H1 (cell line): ENCODE results near the gene HOXB4. TPM values are rescaled to one million over a fixed set of nuclear protein-coding genes. Genes with fewer than 3 reads are reported as not detected.

ENCODE experiments used
- CTCF ChIA-PET: fragments of 300-600 bp; sonication (Branson Sonifier 250); formaldehyde crosslinking; loops from one replicate; lab custom pipeline; 2021; ENCODE audit not compliant: partially characterized antibody; lab: Charles Lee
- POLR2A ChIA-PET: fragments of 300-600 bp; sonication (Branson Sonifier 250); formaldehyde crosslinking; loops from one replicate; lab custom pipeline; 2021; ENCODE audit warnings: inconsistent platforms; ENCODE audit not compliant: partially characterized antibody; lab: Charles Lee
- DNase-seq, 2 experiments: peaks; one replicate each; pipeline versions ENCODE4 v3.0.0 to v3.0.0-alpha.2; 2010 to 2022; ENCODE audit warnings: low spot score in 2 of 2, low read depth in 1 of 2, mixed read lengths in 1 of 2
- FAIRE-seq: peaks from 2 replicates; lab custom pipeline; 2011; peaks lifted over from hg19 to GRCh38; lab: Jason Lieb, UNC
- H2AFZ ChIP-seq: 2 replicates; pipeline ENCODE4 v1.8.1; 2012; ENCODE audit warnings: low read length, inconsistent platforms
- H2AK5ac ChIP-seq: 2 replicates; pipeline ENCODE4 v1.6.1; 2013; ENCODE audit warnings: low read depth, low read length
- H2BK120ac ChIP-seq: replicated peaks from 2 replicates; pipeline ENCODE3; 2013; ENCODE audit warnings: low read depth, low read length, inconsistent platforms
- H2BK12ac ChIP-seq: 2 replicates; pipeline ENCODE4 v1.6.1; 2013; ENCODE audit warnings: low read depth, low read length
- H2BK15ac ChIP-seq: 2 replicates; pipeline ENCODE4 v1.6.1; 2013; ENCODE audit warnings: low read length
- H2BK20ac ChIP-seq: 2 replicates; pipeline ENCODE4 v1.6.1; 2013; ENCODE audit warnings: low read length
- H2BK5ac ChIP-seq: 2 replicates; pipeline ENCODE4 v1.6.1; 2013; ENCODE audit warnings: low read depth, low read length
- H3K14ac ChIP-seq: 2 replicates; pipeline ENCODE4 v1.6.1; 2013; ENCODE audit warnings: inconsistent platforms; ENCODE audit not compliant: insufficient read length
- H3K18ac ChIP-seq: 2 replicates; pipeline ENCODE4 v1.6.1; 2013; ENCODE audit warnings: low read length; ENCODE audit errors: extremely low read depth
- H3K23ac ChIP-seq: 2 replicates; pipeline ENCODE4 v1.6.1; 2013; ENCODE audit warnings: inconsistent platforms; ENCODE audit not compliant: insufficient read length
- H3K23me2 ChIP-seq: 2 replicates; pipeline ENCODE4 v1.6.1; 2013; ENCODE audit warnings: low read depth, low read length
- H3K27ac ChIP-seq: 2 replicates; pipeline ENCODE4 v1.6.1; 2011; ENCODE audit warnings: low read depth, low read length, inconsistent platforms
- H3K27me3 ChIP-seq, 4 experiments: replicated peaks in 1 of 4; 1 replicate in 1 of 4; 2 replicates in 3 of 4; pipeline versions ENCODE4 v1.6.1 to v1.8.1; 2011 to 2013; ENCODE audit warnings: low read length in 3 of 4, mild to moderate bottlenecking in 3 of 4, inconsistent platforms in 2 of 4, mixed read lengths in 2 of 4, moderate library complexity in 1 of 4; ENCODE audit not compliant: control insufficient read depth in 3 of 4, insufficient read depth in 3 of 4; ENCODE audit errors: extremely low read depth in 1 of 4
- H3K36me3 ChIP-seq, 4 experiments: 2 replicates each; pipeline versions ENCODE4 v1.6.1 to v1.8.1; 2011 to 2013; ENCODE audit warnings: mild to moderate bottlenecking in 4 of 4, low read length in 3 of 4, moderate library complexity in 2 of 4, control low read depth in 1 of 4, inconsistent platforms in 1 of 4; ENCODE audit not compliant: insufficient read depth in 4 of 4, control insufficient read depth in 2 of 4
- H3K4ac ChIP-seq: replicated peaks from 2 replicates; pipeline ENCODE3; 2013; ENCODE audit warnings: low read length, low read depth, mixed read lengths, inconsistent platforms; ENCODE audit not compliant: insufficient read length
- H3K4me1 ChIP-seq, 4 experiments: replicated peaks in 1 of 4; 1 replicate in 1 of 4; 2 replicates in 3 of 4; pipeline versions ENCODE4 v1.6.1 to v1.8.1; 2011 to 2013; ENCODE audit warnings: low read length in 3 of 4, inconsistent platforms in 2 of 4, mixed read lengths in 1 of 4; ENCODE audit not compliant: insufficient read depth in 4 of 4, control insufficient read depth in 3 of 4
- H3K4me2 ChIP-seq, 2 experiments: 2 replicates each; pipeline versions ENCODE4 v1.6.1 to v1.8.1; 2011 to 2013; ENCODE audit warnings: low read depth in 2 of 2, low read length in 2 of 2, control low read depth in 1 of 2, inconsistent platforms in 1 of 2, mild to moderate bottlenecking in 1 of 2; ENCODE audit not compliant: insufficient read depth in 1 of 2
- H3K4me3 ChIP-seq, 4 experiments: fragments of 200-600, 300-600 bp in 1 of 4; sonication (generic), shearing (Covaris generic), sonication (Bioruptor Twin) in 1 of 4; 2 replicates each; pipeline versions ENCODE4 v1.5.1 to v1.8.1; 2011 to 2016; ENCODE audit warnings: low read length in 4 of 4, low read depth in 3 of 4, control low read depth in 2 of 4, inconsistent platforms in 2 of 4, mild to moderate bottlenecking in 2 of 4, mixed read lengths in 1 of 4, moderate library complexity in 1 of 4; ENCODE audit not compliant: insufficient read depth in 2 of 4; ENCODE audit errors: extremely low read depth in 1 of 4
- H3K56ac ChIP-seq: replicated peaks from 2 replicates; pipeline ENCODE3; 2013; ENCODE audit warnings: low read depth, mild to moderate bottlenecking, mixed read lengths, low read length, inconsistent platforms; ENCODE audit not compliant: insufficient read length
- H3K79me1 ChIP-seq: 2 replicates; pipeline ENCODE4 v1.6.1; 2013; ENCODE audit warnings: low read depth, low read length, control low read depth
- H3K79me2 ChIP-seq, 2 experiments: 2 replicates each; pipeline versions ENCODE4 v1.6.1 to v1.8.1; 2012 to 2013; ENCODE audit warnings: low read length in 2 of 2, mild to moderate bottlenecking in 2 of 2, inconsistent platforms in 1 of 2; ENCODE audit not compliant: insufficient read depth in 2 of 2, control insufficient read depth in 1 of 2
- H3K9ac ChIP-seq, 4 experiments: replicated peaks in 1 of 4; 1 replicate in 1 of 4; 2 replicates in 3 of 4; pipeline versions ENCODE4 v1.6.1 to v1.8.1; 2011 to 2013; ENCODE audit warnings: low read depth in 3 of 4, low read length in 3 of 4, control low read depth in 2 of 4, mild to moderate bottlenecking in 2 of 4, moderate library complexity in 2 of 4, inconsistent platforms in 1 of 4; ENCODE audit errors: extremely low read depth in 1 of 4
- H3K9me3 ChIP-seq, 2 experiments: 2 replicates each; pipeline versions ENCODE4 v1.6.1 to v1.8.1; 2012 to 2013; ENCODE audit warnings: mild to moderate bottlenecking in 2 of 2, moderate library complexity in 2 of 2, control low read depth in 1 of 2, inconsistent platforms in 1 of 2, low read depth in 1 of 2, low read length in 1 of 2, mixed read lengths in 1 of 2; ENCODE audit not compliant: insufficient read depth in 2 of 2
- H4K20me1 ChIP-seq, 2 experiments: replicated peaks in 1 of 2; 2 replicates each; pipeline versions ENCODE3 to v1.8.1; 2011 to 2013; ENCODE audit warnings: inconsistent platforms in 2 of 2, low read length in 2 of 2, mild to moderate bottlenecking in 1 of 2; ENCODE audit not compliant: insufficient read depth in 2 of 2, control insufficient read depth in 1 of 2
- H4K5ac ChIP-seq: 2 replicates; pipeline ENCODE4 v1.6.1; 2013; ENCODE audit warnings: low read length, low read depth, mixed read lengths, inconsistent platforms; ENCODE audit not compliant: insufficient read length
- H4K8ac ChIP-seq: 2 replicates; pipeline ENCODE4 v1.8.0; 2013; ENCODE audit warnings: mild to moderate bottlenecking, moderate library complexity, low read length, inconsistent platforms; ENCODE audit not compliant: insufficient read depth; ENCODE audit errors: extremely low read depth
- H4K91ac ChIP-seq: replicated peaks from 2 replicates; pipeline ENCODE3; 2013; ENCODE audit warnings: low read length, mixed read lengths, inconsistent platforms; ENCODE audit not compliant: insufficient read length
- CTCF ChIP-seq, 3 experiments: IDR thresholded peaks; 1 replicate in 2 of 3; 2 replicates in 1 of 3; pipeline versions ENCODE4 v1.5.1 to v1.6.1; 2011; ENCODE audit warnings: low read length in 3 of 3, mild to moderate bottlenecking in 3 of 3, inconsistent platforms in 2 of 3, low read depth in 1 of 3, moderate library complexity in 1 of 3; ENCODE audit not compliant: insufficient read depth in 1 of 3; ENCODE audit errors: control extremely low read depth in 1 of 3
- EZH2 ChIP-seq: fragments of 200-600 bp; sonication (generic); IDR thresholded peaks from 2 replicates; pipeline ENCODE4 v1.7.1; 2012; ENCODE audit warnings: low read depth, mild to moderate bottlenecking, moderate library complexity, low read length, inconsistent platforms; ENCODE audit not compliant: severe bottlenecking
- POLR2A ChIP-seq, 2 experiments: IDR thresholded peaks; 1 replicate in 1 of 2; 2 replicates in 1 of 2; pipeline ENCODE4 v1.6.1; 2011; ENCODE audit warnings: low read depth in 2 of 2, low read length in 2 of 2, mild to moderate bottlenecking in 2 of 2; ENCODE audit errors: control extremely low read depth in 1 of 2
- RNF2 ChIP-seq: fragments of 200-900, 300-1000 bp; sonication (generic); IDR thresholded peaks from 2 replicates; pipeline ENCODE4 v1.7.1; 2016; ENCODE audit warnings: borderline replicate concordance, low read depth, mild to moderate bottlenecking, antibody characterized with exemption, low read length; ENCODE audit not compliant: poor library complexity, severe bottlenecking; ENCODE audit errors: missing control alignments
- RXRA ChIP-seq: IDR thresholded peaks from 2 replicates; pipeline ENCODE4 v1.6.1; 2011; ENCODE audit warnings: low read depth, mild to moderate bottlenecking, low read length, moderate library complexity; ENCODE audit not compliant: insufficient read depth
- SIN3A ChIP-seq, 2 experiments: IDR thresholded peaks in 1 of 2; conservative IDR thresholded peaks in 1 of 2; 2 replicates each; pipeline ENCODE4 v1.6.1; 2011 to 2012; ENCODE audit warnings: low read length in 2 of 2, improper control_type of control experiment in 1 of 2, low read depth in 1 of 2, mild to moderate bottlenecking in 1 of 2
- SP1 ChIP-seq: IDR thresholded peaks from 2 replicates; pipeline ENCODE4 v1.6.1; 2011; ENCODE audit warnings: low read depth, low read length
- SUZ12 ChIP-seq: fragments of 200-600 bp; sonication (generic); IDR thresholded peaks from 2 replicates; pipeline ENCODE4 v1.6.1; 2012; ENCODE audit warnings: mild to moderate bottlenecking, inconsistent platforms, low read length, moderate library complexity, mixed read lengths
- WGBS, 2 experiments: shearing (Covaris generic) in 1 of 2; methylation state at CpG; one replicate each; pipeline versions ENCODE4 v1.1.6 to v1.1.7; 2013 to 2015; ENCODE audit warnings: low lambda C conversion rate in 2 of 2, mixed read lengths in 2 of 2, inconsistent platforms in 1 of 2, low coverage in 1 of 2, missing lambda C conversion rate in 1 of 2; ENCODE audit not compliant: insufficient replicate concordance in 2 of 2, insufficient coverage in 1 of 2, insufficient read length in 1 of 2; ENCODE audit errors: extremely low coverage in 1 of 2, missing lambda C conversion rate in 1 of 2; 5-methylcytosine and 5-hydroxymethylcytosine counted together
- polyA plus RNA-seq, 7 experiments: library from polyadenylated mRNA; depleted of rRNA in 3 of 7; stranded (reverse) in 5 of 7; unstranded in 2 of 7; fragments of >200 nt in 5 of 7; fragments of 200-250 nt in 2 of 7; gene quantifications; 1 replicate in 5 of 7; 2 replicates in 1 of 7; 4 replicates in 1 of 7; pipeline versions ENCODE4 v1.2.1 to v1.2.3, GENCODE V29; 2011 to 2013; ENCODE audit warnings: missing spikeins in 2 of 7, mixed read lengths in 2 of 7
- total RNA-seq: library from RNA; stranded (reverse); fragmentation: NEBNext Ultra II Directional; extraction: Animal tissue kit (Norgen Biotek cat#: 25700); gene quantifications from 2 replicates; pipeline ENCODE4 v1.2.1, GENCODE V29; 2021

The HOXB4 gene
- total and polyA plus RNA-seq, 2 of the 8 experiments (the other 6 are each of a cell fraction or from before 2014, with no cell fraction given), result not detected

- Histone ChIP-seq H3K79me1 (no peaks in the 10 kb centered on the region), H4K8ac (no peak overlapping the region), H3K18ac (no peak overlapping the region), H2BK20ac (no peak overlapping the region), H3K27me3 (peaks cover 95 to 100% (median 99%) of the 10 kb centered on the region in 4 experiments), H3K27ac (no peak overlapping the region), H3K4me3 (no peak overlapping the region), H3K4ac (no peak overlapping the region), H2BK5ac (no peak overlapping the region), H4K5ac (no peak overlapping the region), H2BK15ac (no peak overlapping the region), H3K14ac (no peak overlapping the region), H3K9ac (no peak overlapping the region), H3K36me3 (peaks cover 0 to 3% (median 0%) of the 10 kb centered on the region in 4 experiments; a peak in 1 of 8 replicates), H2AFZ (no peak overlapping the region), H2BK12ac (no peak overlapping the region), H3K56ac (no peak overlapping the region), H4K91ac (no peak overlapping the region), H3K4me2 (no peak overlapping the region), H3K23ac (no peak overlapping the region), H3K23me2 (no peaks in the 10 kb centered on the region; the same call in 1 of the 2 replicates), H3K4me1 (peaks cover 0 to 11% (median 3%) of the 10 kb centered on the region in 4 experiments; a peak in 5 of 7 replicates), H4K20me1 (peaks cover 32 to 37% of the 10 kb centered on the region in 2 experiments), H2BK120ac (no peak overlapping the region), H2AK5ac (no peak overlapping the region), H3K9me3 (no peaks in the 10 kb centered on the region; a peak in 1 of 4 replicates), H3K79me2 (no peaks in the 10 kb centered on the region)
- no peak for FAIRE-seq
- ChIA-PET POLR2A (interaction anchor here (1.3 kb wide), 1 partner anchor 259 kb away, joined by 3 read pairs; no protein-coding TSS in a partner anchor), CTCF (interaction anchor here (0.6 to 7.0 kb wide), 40 partner anchors 20 to 422 kb away, joined by 3 to 53 read pairs (median 5); partner anchors contain the start of genes HOXB1 and HOXB9)
- WGBS, 2 experiments, result 21% methylated on average over 12 of the region's 14 CpGs; no CpG with 5 or more reads in 1 of the 2 experiments
- DNase-seq, result no peak
- no peak for TF ChIP-seq RXRA
- no peak for TF ChIP-seq POLR2A (IDR thresholded peaks at IDR 0.05; ENCODE audit: control extremely low read depth in 1 of 2, low read depth in 2 of 2, low read length in 2 of 2)
- TF ChIP-seq SUZ12, result peak; percentile 91; the same call in 1 of the 2 replicates
- TF ChIP-seq SP1, result no peak
- no peak for TF ChIP-seq CTCF (IDR thresholded peaks at IDR 0.05; ENCODE audit: control extremely low read depth in 1 of 3, insufficient read depth in 1 of 3, low read depth in 1 of 3, low read length in 3 of 3)
- TF ChIP-seq RNF2, result peak; percentile 53
- no peak for TF ChIP-seq SIN3A (conservative IDR thresholded peaks at IDR 0.05 in 1 of 2, IDR thresholded peaks at IDR 0.05 in 1 of 2; ENCODE audit: low read depth in 1 of 2, low read length in 2 of 2)
- TF ChIP-seq EZH2, result peak; percentile 94
Measured at GRCh38 chr17:48592577-48592976, 14.4 kb upstream of the HOXB4 start.
